K562 (cell line): Measurements from ENCODE around the gene ABCD3. TPM values are rescaled to one million over a fixed set of nuclear protein-coding genes. Genes with fewer than 3 reads are reported as not detected.

ENCODE experiments used
- ATAC-seq: fragments of 200-7000 bp; cut with Tn5 transposase; 3 replicates; pipeline ENCODE4 v1.9.1; 2020; ENCODE audit warnings: moderate library complexity
- BruUV-seq: library from RNA; stranded (reverse); fragments of 400-500 nt; replicated peaks from 2 replicates; lab custom pipeline; 2021; lab: Mats Ljungman, UMichigan
- CTCF ChIA-PET: fragments of 300-600 bp; formaldehyde crosslinking; extraction: SDS; loops from one replicate; lab custom pipeline; 2021; ENCODE audit warnings: low intra/inter-chr PET ratio; lab: Yijun Ruan, JAX
- POLR2A ChIA-PET: fragments of 300-600, 350-650 bp; sonication (Branson Sonifier 250); formaldehyde crosslinking; extraction: SDS; loops from one replicate; lab custom pipeline; 2021; ENCODE audit warnings: antibody characterized with exemption, inconsistent platforms; lab: Yijun Ruan, JAX
- DNase-seq, 4 experiments: peaks; one replicate each; pipeline versions ENCODE4 v3.0.0 to v3.0.0-alpha.2; 2011 to 2018; ENCODE audit warnings: low spot score in 3 of 4, mixed read lengths in 3 of 4; ENCODE audit errors: extremely low read depth in 1 of 4
- FAIRE-seq: peaks from 2 replicates; lab custom pipeline; 2011; peaks lifted over from hg19 to GRCh38; lab: Jason Lieb, UNC
- H2AFZ ChIP-seq: 2 replicates; pipeline ENCODE4 v1.6.0; 2011; ENCODE audit warnings: low read depth, low read length, control low read depth, inconsistent platforms
- H3K27ac ChIP-seq: fragments of 200-600 bp; 3 replicates; pipeline ENCODE4 v1.8.0; 2011; ENCODE audit warnings: low read depth, mild to moderate bottlenecking, control low read depth, inconsistent platforms, low read length, moderate library complexity, mixed read lengths; ENCODE audit errors: extremely low read depth
- H3K27me3 ChIP-seq, 2 experiments: fragments of 300-600 bp in 1 of 2; 2 replicates in 1 of 2; 3 replicates in 1 of 2; pipeline versions ENCODE4 v1.6.0 to v1.8.0; 2011; ENCODE audit warnings: inconsistent platforms in 2 of 2, low read length in 2 of 2, mild to moderate bottlenecking in 1 of 2, mixed read lengths in 1 of 2, moderate library complexity in 1 of 2; ENCODE audit not compliant: control insufficient read depth in 2 of 2, insufficient read depth in 2 of 2
- H3K36me3 ChIP-seq: fragments of 300-600 bp; 3 replicates; pipeline ENCODE4 v1.8.0; 2011; ENCODE audit warnings: mild to moderate bottlenecking, low read length, inconsistent platforms; ENCODE audit not compliant: control insufficient read depth, insufficient read depth
- H3K4me1 ChIP-seq, 2 experiments: fragments of 200-600 bp in 1 of 2; replicated peaks in 1 of 2; 2 replicates in 1 of 2; 3 replicates in 1 of 2; pipeline versions ENCODE4 v1.5.1 to v1.8.0; 2011; ENCODE audit warnings: inconsistent platforms in 2 of 2, low read length in 2 of 2, mild to moderate bottlenecking in 1 of 2, mixed read lengths in 1 of 2, moderate library complexity in 1 of 2; ENCODE audit not compliant: control insufficient read depth in 2 of 2, insufficient read depth in 2 of 2
- H3K4me2 ChIP-seq: 2 replicates; pipeline ENCODE4 v1.6.1; 2011; ENCODE audit warnings: low read length, control low read depth, inconsistent platforms, mixed read lengths; ENCODE audit not compliant: insufficient read depth
- H3K4me3 ChIP-seq: fragments of 200-600 bp; sonication (generic), shearing (Covaris generic); 2 replicates; pipeline ENCODE4 v1.5.1; 2016; ENCODE audit warnings: control low read depth, inconsistent platforms
- H3K79me2 ChIP-seq: fragments of 200-600 bp; 3 replicates; pipeline ENCODE4 v1.8.0; 2011; ENCODE audit warnings: low read length, inconsistent platforms; ENCODE audit not compliant: control insufficient read depth, insufficient read depth
- H3K9ac ChIP-seq, 2 experiments: 2 replicates each; pipeline versions ENCODE4 v1.6.0 to v1.6.1; 2011; ENCODE audit warnings: low read depth in 2 of 2, low read length in 2 of 2, control low read depth in 1 of 2, inconsistent platforms in 1 of 2, mild to moderate bottlenecking in 1 of 2, mixed read lengths in 1 of 2; ENCODE audit not compliant: insufficient read depth in 1 of 2
- H3K9me1 ChIP-seq: one replicate; pipeline ENCODE4 v1.6.0; 2011; ENCODE audit warnings: inconsistent platforms, mild to moderate bottlenecking, low read length, moderate library complexity; ENCODE audit not compliant: control insufficient read depth, insufficient read depth
- H3K9me3 ChIP-seq: replicated peaks from 2 replicates; pipeline ENCODE4 v1.5.1; 2011; ENCODE audit warnings: low read depth, low read length, inconsistent platforms; ENCODE audit not compliant: control insufficient read depth, insufficient read depth
- H4K20me1 ChIP-seq: replicated peaks from 2 replicates; pipeline ENCODE4 v1.6.1; 2011; ENCODE audit warnings: low read length, inconsistent platforms, mixed read lengths; ENCODE audit not compliant: control insufficient read depth, insufficient read depth
- CC2D1A ChIP-seq: fragments of 450-650 bp; IDR thresholded peaks from 2 replicates; pipeline ENCODE4 v1.6.1; 2017; ENCODE audit warnings: mild to moderate bottlenecking
- MECOM ChIP-seq: fragments of 250-450 bp; sonication (Bioruptor Pico); IDR thresholded peaks from 2 replicates; pipeline ENCODE4 v1.8.0; 2022; ENCODE audit warnings: inconsistent platforms
- NBN ChIP-seq: fragments of 450-650 bp; IDR thresholded peaks from 2 replicates; pipeline ENCODE4 v1.6.1; 2016; ENCODE audit warnings: low read depth, mild to moderate bottlenecking
- PRDM10 ChIP-seq: fragments of 450-650 bp; IDR thresholded peaks from 2 replicates; pipeline ENCODE4 v1.6.1; 2018; ENCODE audit not compliant: partially characterized antibody
- RNF2 ChIP-seq: sonication (generic); IDR thresholded peaks from 2 replicates; pipeline ENCODE4 v1.6.1; 2016
- SMAD2 ChIP-seq: fragments of 150-350 bp; IDR thresholded peaks from 2 replicates; pipeline ENCODE4 v1.6.1; 2014; ENCODE audit warnings: low read depth, mild to moderate bottlenecking, low read length
- SP2 ChIP-seq: IDR thresholded peaks from 2 replicates; pipeline ENCODE4 v1.6.1; 2011; ENCODE audit warnings: mild to moderate bottlenecking, low read depth, low read length, moderate library complexity; ENCODE audit not compliant: poor library complexity, severe bottlenecking; ENCODE audit errors: extremely low read depth
- WGBS: fragments of 100-300 bp; shearing (Covaris generic); methylation state at CpG from one replicate; pipeline ENCODE4 v1.1.6; 2016; ENCODE audit warnings: low coverage, mixed read lengths; ENCODE audit not compliant: insufficient coverage; ENCODE audit errors: missing lambda C conversion rate; 5-methylcytosine and 5-hydroxymethylcytosine counted together
- in situ Hi-C: fragments of 300-500 bp; cut with MboI; formaldehyde crosslinking; loops from 4 replicates; pipeline ENCODE4 v1.15.0; 2018; ENCODE audit warnings: inconsistent platforms, mixed read lengths
- intact Hi-C: fragments of 100-400 bp; cut with micrococcal nuclease; formaldehyde crosslinking; loops from 2 replicates; pipeline ENCODE4 v1.14.2; 2022
- polyA plus RNA-seq, 8 experiments: library from polyadenylated mRNA; depleted of rRNA in 4 of 8; stranded (reverse) in 5 of 8; unstranded in 3 of 8; fragments of >200 nt; fragmentation: Nextera tagmentation in 2 of 8; fragmentation: Illumina TruSeq in 1 of 8; extraction: Ambion mirVana in 2 of 8; extraction: Trizol in 1 of 8; gene quantifications; 2 replicates each; pipeline versions ENCODE4 v1.2.1 to v1.2.3, GENCODE V29; 2011 to 2014; ENCODE audit warnings: inconsistent platforms in 1 of 8, missing spikeins in 1 of 8
- total RNA-seq, 7 experiments: library from RNA; depleted of rRNA in 6 of 7; stranded (reverse); fragments of >200 nt in 6 of 7; fragmentation: Illumina TruSeq in 2 of 7; extraction: Trizol in 2 of 7; gene quantifications; 2 replicates each; pipeline versions ENCODE4 v1.2.1 to v1.2.3, GENCODE V29; 2011 to 2021; ENCODE audit warnings: low replicate concordance in 1 of 7

Gene ABCD3
- total and polyA plus RNA-seq, 9 of the 15 experiments (the other 6 are each of a cell fraction or from before 2014, with no cell fraction given): 11.0 to 30.7 (median 15.5) TPM

GRCh38 chr1:94384485-94385265 lies 33.5 kb upstream of the ABCD3 start:
- Histone ChIP-seq H3K4me1 (no peaks in the 10 kb centered on the region), H3K9me3 (no peaks in the 10 kb centered on the region), H3K4me2 (no peak overlapping the region), H2AFZ (no peak overlapping the region; the same call in 1 of the 2 replicates), H4K20me1 (no peaks in the 10 kb centered on the region), H3K79me2 (no peaks in the 10 kb centered on the region), H3K27me3 (no peaks in the 10 kb centered on the region), H3K9me1 (no peaks in the 10 kb centered on the region), H3K27ac (no peak overlapping the region), H3K9ac (no peak overlapping the region), H3K36me3 (no peaks in the 10 kb centered on the region), H3K4me3 (no peak overlapping the region)
- 3% methylated on average over 4 of the region's 4 CpGs for WGBS
- intact Hi-C loops: no loop called here
- no TSS peak for BruUV-seq
- no peak for DNase-seq
- CTCF ChIA-PET: no interaction called here
- no peak for ATAC-seq
- in situ Hi-C loops: no loop called here
- no peak for FAIRE-seq
- TF ChIP-seq PRDM10: no peak
- no peak for TF ChIP-seq MECOM
- no peak for TF ChIP-seq SP2
- TF ChIP-seq CC2D1A: no peak
- no peak for TF ChIP-seq NBN
- no peak for TF ChIP-seq SMAD2
- TF ChIP-seq RNF2: no peak
- POLR2A ChIA-PET: no interaction called here
